ENCODE data around the gene PRPF40A.

Gene PRPF40A

DNA sequence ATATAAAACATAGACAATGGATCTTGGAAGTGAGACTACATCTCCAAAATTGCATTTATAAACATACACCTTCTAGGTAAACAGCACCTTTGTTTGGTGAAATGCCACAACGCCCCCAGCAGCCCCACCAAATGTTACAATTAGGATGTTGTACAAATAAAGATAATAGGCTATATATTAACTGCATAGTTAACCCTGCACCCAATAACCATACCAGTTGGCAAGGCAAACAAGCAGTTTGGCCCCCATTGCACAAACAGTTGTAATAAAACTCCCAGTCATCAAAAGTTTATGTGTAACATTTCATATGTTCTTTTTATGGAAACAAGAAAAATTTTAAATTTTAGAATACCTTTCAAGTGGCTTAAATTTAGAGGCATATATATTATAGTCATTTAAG lies 67.3 kb downstream of the PRPF40A start:
- DNase-seq (ENCODE audit: low spot score), result no peak

DNA sequence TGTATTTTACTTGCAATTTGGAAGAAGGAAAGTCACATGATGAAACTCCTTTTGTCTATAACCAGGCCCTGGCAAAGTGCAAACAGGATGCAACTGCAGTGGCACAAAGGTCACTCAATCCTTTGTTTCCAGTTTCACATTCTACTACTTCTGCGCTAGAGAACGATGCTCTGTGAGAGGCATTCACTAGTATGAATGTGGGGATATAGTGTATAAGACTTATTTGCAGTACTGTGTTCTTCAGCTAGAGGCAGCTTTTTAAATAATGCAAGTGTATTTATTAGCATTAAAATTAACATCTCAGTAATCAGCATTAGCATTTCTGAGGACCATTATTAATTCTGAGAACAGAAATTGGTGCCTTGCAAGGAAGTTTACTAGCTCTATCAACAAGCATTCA lies 68.9 kb downstream of the PRPF40A start:
- peak; percentile 54 for DNase-seq (ENCODE audit: low spot score)

DNA sequence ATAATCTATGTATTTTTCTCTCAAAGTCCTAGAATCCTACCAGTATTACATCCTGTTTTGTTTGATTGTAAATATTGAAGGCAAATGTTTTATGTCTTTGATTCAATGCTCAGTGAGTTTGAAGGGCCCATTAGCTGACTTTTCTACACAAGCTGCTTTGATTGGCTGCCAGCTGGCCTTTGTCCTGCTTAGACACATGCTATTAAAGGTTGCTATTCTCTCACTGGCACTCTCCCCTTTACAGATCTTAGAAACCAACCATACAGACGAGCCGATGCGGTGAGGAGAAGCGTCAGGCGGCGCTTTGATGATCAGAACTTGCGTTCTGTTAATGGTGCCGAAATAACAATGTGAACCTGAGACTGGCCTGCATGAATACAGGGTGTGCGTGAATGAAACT lies 69.7 kb downstream of the PRPF40A start:
- no peak for DNase-seq (ENCODE audit: low spot score)

DNA sequence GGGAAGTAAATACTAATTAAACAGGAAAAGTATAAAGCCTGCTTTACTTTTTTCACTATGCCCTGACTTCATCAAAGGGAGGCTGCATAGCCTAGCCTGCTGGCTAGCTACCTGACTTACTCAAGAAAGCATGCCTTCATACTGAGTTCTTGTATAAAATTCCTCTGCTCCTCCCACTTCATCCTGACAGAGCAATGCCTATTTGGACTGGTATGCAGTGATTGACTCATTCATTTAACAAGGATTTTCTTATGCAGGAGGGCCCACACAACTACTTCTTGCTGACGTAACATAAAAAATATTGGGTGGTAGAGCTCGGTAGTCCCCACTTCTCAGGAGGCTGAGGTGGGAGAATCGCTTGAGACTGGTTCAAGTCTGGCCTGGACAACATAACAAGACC lies 70.5 kb downstream of the PRPF40A start:
- peak; percentile 84 for DNase-seq (ENCODE audit: low spot score)

DNA sequence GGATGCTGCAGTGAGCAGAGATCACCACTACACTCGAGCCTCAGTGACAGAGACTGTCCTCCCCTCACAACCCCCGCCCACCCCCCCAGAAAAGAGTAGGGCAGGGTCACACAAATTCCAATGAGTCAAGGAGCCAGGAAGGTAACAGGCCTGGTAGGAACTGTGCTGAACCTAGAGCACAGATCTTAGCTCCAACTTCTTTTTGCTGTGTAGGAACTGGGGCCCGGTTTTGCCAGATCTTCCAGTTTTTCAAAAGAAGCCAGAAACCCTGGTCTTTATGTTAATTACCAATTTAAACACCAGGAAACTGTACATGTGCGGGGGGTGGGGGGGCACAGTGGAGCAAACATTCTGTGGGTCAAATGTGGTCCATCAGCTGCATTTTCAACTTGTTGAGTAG lies 71.0 kb downstream of the PRPF40A start:
- DNase-seq (ENCODE audit: low spot score), result no peak

DNA sequence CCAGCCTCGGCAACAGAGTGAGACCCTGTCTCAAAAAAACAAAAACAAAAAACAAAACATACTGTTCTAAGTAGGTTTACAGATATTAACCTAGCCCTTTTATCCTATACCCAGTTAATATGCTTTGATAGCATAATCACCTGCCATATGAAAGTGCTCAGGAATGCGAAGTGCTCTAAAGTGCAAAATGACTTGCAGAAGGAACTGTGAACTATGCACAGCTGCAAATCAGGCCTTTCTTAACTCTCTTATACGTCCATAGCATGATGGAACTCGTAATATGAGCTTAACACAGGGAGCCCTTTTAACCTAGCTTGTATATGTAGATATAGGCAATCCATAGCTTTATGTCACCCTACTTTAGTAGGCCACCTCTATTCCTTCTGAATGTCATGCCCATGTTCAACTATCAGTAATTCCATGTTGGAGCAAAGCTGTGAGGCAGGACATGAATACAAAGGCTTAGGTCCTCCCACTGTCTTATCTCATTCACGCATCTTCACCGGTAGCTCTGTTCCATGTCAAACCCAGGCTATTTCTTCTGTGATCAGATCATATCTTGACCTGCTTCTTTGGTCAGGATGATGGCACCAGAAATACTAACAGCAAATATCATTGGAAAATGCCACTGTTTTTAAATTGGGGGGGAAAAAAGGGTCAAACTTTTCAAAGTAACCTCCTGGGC lies 72.9 kb downstream of the PRPF40A start:
- no peak for DNase-seq (ENCODE audit: low spot score)

DNA sequence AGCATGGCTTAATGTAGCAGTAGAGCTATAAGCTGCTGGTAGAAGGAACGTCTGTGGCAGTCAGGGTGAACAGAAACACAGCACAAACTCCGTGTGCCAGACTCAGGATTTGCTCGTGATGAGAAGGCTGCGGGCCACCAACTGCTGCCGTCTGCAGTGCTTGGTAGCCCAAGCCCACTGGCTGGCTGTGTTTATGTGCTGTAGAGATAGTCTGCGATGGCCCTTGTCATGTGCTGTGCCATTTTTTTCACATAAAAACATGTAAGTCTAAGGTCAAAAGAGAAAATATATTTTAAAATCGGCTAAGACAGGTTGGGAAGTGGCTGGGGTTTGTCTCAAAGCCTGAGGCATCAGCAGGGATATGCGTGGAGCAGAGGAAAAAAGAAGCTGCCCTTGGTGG lies 78.7 kb downstream of the PRPF40A start:
- no peak for DNase-seq (ENCODE audit: low spot score)

DNA sequence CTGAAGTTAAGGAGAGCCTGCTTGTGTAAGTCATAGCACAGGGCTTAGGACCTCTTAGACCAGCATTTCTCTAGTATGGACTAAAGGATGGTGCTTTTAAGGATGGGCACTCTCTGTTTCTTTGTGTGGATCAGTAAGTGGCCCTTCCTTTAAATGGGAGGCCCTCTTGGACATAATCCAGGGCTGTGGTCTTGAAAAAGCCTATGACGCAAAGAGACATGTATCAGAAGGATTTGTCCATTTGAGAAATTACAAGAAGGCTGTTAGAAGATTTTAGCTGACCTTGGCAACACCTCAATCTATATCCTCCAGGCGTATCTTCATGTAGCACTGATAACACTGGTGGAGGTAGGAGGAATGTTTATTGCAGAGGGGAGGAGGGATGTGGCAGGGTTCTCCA lies 79.2 kb downstream of the PRPF40A start:
- no peak for DNase-seq (ENCODE audit: low spot score)

DNA sequence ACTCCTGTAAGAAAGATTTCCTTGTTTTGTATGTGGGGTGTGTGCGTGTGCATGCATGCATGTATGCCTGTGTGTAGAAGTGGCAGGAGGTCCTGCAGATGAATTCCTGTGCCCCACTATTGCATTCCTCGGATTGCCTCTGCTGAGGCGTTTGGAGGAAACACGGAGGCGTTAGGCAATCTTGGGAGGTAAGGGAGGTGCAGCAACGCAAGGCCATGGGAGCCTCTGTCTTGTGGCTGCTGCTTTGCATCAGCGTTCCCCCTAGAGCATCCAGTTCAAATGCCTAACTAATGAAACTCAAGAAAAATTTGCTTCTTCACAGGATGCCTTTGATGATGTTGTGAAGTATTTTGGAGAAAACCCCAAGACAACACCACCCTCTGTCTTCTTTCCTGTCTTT lies 80.0 kb downstream of the PRPF40A start:
- no peak for DNase-seq (ENCODE audit: low spot score)

DNA sequence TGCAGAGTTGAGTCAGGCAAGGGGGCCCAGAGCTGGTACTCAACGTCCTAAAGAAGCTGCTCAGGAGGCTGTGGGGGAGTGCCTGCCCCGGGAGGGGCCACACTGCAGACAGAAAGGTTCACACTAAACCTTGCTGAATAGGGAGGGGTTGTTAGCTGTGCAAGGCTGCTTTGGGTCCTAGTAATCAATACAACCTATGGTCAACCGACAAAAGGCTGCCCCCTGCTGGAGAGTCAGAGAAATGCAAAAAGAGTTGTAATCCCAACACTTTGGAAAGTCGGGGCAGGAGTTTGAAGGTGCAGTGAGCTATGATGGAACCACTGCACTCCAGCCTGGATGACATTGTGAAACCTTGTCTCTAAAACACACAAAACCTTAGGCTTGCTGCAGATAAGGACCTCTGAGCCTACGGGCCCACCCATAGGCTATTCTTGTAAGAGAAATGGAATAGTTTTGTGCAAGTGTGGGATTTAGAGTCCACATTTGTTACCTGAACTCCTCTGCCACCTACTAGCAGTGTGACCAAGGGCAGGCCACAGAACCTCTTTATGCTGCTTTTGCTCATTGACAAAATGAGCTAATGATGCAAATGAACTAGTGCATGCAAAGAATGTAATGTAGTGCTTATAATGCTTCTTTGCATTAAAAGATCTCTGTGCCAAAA lies 81.5 kb downstream of the PRPF40A start:
- DNase-seq (ENCODE audit: low spot score), result peak; percentile 51

DNA sequence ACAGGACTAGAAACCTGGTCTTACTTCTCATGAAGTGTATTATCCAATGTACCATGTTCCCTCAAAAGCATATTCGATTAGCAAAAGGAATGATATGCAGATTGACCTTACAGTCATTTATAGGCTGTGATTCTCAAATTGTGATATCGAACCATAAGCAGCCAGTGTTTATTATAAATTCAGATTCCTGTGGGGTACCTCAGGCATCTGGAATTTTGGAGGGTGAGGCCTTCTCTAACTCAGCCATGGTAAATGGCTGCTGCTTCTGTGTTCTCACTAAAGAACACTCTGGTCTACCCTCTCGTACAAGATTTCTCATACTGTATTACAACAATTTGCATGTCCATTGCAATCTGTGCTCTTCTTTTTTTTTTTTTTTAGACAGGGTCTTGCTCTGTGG lies 84.5 kb downstream of the PRPF40A start:
- DNase-seq (ENCODE audit: low spot score), result no peak

DNA sequence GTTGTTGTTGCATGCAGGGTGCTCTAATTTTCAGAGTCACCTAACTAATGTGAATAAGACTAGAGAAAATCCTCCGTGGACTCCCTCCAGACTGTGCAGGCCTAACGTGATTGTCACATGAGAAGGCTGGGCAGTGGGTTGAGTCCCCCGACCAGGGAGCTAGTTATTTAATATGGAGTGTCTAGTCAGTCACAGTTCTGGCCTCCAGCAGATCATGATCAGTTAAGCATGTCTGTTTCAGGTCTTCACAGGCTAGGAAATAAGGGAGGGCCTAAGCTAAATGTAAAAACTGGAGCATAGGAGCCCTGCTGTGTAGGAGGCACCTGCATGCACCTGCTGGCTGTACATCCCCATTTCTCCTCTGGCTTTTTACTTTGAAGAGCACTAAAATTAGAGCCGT lies 86.8 kb downstream of the PRPF40A start:
- no peak for DNase-seq (ENCODE audit: low spot score)

DNA sequence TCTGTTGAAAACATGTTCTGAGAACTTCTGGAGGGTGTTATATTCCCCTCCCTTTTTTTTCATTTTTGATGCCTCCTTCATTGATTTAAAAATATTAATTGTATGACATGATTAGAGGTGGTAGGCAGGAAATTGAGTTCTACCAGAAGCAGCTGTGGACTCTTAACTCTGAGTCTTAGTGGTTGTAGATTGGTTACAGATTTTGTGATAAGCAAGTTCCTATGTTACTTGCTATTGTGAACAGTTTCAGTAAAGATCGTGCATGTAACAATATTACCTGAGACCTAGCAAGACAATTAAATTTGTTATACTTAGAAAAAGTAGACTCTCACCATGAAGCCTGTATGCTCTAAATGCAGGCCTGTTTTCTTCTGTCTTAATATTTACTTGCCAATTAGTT lies 88.1 kb downstream of the PRPF40A start:
- no peak for DNase-seq (ENCODE audit: low spot score)

DNA sequence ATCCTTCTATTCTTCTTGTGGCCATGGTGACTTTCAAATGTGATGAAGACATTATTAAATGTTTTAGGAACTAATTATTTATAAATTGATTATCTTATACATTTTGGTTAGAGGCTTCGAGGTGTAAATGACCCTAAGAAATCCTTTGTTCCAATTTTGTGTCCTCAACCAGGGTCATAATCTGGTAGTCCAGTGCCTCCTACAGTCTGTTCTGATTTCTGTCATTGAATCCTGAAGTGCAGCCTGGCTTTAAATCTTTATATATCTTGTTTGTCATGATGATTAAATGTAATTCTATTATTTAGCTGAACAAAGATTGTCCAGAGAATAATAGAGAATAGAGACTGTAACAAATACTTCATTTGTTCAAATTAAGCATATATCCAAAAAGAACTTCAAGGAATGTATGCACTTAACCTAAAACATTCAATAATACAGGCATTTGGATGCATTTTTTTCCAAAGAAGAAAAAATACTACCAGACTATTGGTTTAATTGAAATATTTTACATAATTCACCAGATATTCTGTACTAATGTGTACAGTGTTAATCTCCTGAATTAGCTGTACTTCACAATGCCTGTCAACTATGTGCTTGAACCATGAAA lies 89.8 kb downstream of the PRPF40A start:
- DNase-seq (ENCODE audit: low spot score), result peak; percentile 26

DNA sequence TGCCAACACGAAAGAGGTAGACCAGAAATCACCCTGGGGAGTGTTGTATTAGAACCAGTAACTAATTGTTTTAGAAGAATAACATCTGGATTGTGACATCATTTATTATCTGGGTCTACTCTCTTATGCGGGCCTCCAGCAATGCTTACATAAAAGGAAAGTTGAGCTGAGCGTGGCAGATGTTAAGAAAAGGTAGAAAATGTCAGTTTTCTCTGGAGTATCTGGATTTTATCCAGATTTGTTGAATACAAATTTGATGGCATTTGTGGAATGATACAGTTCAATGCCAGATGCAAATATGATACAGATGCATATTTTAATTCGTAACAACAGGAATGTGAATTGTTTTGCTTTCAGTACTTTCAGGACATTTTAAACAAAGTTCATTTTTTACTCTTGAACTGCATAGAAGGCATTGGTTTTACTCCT lies 90.3 kb downstream of the PRPF40A start:
- no peak for DNase-seq (ENCODE audit: low spot score)

DNA sequence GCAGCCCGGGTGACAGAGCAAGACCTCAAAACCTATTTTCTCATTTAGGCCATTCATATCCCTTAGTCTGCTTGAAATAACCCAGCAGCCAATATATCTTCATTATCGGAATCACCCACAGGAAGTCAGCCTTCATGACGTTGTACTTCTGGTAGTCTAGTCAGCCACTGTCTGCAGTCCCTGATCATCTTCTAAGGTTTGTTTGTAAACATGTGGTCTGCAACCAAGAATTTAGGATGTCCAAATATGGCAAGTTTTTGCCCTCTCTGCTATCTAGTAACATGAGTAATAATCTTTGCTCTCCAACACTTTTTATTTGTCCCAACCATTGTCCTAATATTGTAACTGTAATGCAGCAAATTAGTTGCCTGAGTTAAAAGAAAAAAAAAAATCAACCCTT lies 92.5 kb downstream of the PRPF40A start:
- DNase-seq (ENCODE audit: low spot score), result no peak

DNA sequence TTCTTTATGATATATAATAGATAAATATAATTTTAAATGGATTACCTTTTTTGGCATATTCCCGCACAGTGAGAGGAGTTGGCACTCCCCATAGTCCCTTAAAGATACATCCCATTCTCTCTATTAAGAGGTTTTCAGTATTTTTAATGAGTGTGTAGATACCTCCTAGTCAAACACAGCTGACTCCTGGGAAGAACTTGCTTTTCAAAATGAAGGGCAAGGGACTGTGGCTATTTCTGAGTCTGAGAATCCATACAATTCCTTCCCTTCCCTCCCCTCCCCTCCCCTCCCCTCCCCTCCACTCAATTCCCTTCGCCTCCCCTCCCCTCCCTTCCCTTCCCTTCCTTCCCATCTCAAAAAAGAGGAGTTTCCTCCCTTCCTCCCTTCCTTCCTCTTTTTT lies 93.5 kb downstream of the PRPF40A start:
- DNase-seq (ENCODE audit: low spot score), result no peak

DNA sequence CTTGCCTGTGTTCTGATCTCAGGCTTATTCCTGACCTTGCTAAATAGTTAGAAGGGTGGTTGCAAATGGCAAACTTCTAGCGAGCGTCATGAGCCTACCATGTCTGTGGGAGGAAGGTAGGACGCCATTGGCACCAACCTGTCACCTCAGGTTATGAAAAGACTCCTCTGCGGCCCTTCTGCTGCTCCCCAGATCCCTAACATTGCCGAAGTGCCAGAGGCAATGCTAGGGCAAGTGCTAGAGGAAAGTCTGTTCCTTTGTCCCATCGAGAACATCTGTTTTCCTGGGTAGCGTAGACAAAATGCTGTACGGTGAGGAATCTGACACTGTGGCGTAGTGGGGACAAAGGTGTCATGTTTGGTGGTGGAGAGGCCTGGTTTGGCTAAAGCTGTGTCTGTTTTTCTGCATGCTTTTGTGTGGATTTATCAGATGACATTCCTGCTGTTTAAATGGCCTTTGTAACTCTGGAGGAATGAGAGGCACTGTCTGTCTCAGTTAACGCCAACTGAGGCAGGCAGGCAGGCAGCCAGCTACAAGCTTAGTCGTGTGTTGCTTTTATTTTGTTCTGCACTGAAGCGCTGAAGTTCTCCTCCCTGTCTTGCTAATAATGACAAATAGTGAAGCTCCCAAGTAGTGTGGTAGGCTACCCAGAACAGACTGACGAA lies 94.1 kb downstream of the PRPF40A start:
- no peak for DNase-seq (ENCODE audit: low spot score)

DNA sequence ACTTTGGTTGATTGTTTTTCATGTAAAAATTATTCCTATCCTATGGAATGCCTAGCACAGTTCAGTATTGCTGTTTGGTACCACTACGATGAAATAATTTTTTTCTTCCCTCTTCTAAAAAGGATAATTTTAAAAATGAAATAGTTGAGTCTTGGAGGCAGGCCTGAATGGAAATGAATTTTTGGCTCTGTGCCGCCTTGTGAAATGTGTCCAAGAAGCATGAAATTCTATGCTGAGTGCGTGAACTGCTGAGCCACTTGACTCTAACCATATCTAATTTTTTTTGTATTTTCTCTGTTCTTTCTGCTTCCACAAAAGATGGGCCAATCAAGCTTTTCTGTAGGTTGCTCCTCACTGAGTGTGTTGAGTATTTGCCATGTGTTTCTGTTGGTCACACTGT lies 95.0 kb downstream of the PRPF40A start:
- DNase-seq (ENCODE audit: low spot score), result no peak

DNA sequence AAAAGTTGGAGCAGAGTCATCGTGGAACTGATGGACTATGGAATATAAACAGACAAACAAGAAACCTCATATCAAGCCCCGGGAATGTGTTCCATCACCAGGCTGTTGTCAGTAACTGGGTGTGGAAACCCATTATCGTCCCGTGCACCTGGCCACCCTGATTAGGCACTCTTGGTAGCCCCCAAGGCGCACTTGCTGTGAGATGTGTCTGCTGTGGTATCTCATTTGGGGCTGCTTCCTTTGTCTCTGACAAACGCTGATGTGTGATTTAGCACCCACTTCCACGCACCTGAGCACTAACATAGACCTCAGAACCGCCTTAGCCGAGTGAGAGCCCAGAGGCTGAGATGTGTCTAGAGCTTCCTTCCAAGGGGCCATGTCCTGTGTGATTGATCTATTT lies 96.3 kb downstream of the PRPF40A start:
- DNase-seq (ENCODE audit: low spot score), result no peak

DNA sequence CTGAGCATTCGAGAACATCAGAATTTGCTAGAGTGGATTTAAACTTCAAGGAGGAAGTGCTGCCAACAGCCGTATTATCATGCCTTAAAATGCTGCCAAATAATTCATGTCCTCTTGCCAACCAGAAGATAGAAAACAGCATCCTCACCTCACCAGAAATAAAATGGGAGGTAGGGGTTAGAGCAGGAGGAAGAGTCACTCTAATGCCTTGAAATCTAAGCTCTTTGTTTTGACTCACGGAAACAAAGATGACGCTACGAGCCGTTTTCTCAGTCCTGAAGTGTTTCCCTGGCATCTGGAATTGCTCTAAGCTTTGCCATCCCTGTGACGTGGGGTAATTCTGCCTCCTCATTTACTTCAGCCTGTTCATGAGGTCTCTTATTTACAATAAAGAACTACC lies 97.1 kb downstream of the PRPF40A start:
- DNase-seq (ENCODE audit: low spot score), result no peak

DNA sequence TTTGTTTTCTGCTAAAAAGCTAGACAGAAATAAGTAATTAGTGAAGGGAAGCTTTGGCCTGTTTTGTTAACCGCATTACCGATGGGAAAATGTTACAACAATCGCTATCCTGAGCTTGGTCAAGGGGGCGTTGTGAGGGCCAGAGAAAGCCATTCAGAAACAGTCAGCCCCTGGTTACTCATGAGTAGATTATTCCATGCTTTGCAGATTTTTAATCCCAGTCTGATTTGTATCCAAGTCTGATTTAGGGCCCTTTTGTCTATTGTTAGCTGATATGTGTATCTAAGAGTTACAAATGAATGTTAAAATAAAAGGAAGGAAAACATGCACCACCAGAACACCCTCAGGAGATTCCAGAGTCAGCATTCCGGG lies 99.1 kb downstream of the PRPF40A start:
- DNase-seq (ENCODE audit: low spot score), result no peak
